HEK293 (cell line): ENCODE results near the gene ZACN.

Experiments used
- CTCF ChIP-seq: fragments of 450-650 bp; formaldehyde crosslinking; IDR thresholded peaks from 2 replicates; pipeline ENCODE4 v1.5.1; 2016; ENCODE audit warnings: missing biosample characterization, missing genetic modification characterization
- PRDM10 ChIP-seq: fragments of 450-650 bp; formaldehyde crosslinking; IDR thresholded peaks from 2 replicates; pipeline ENCODE4 v1.5.1; 2016; ENCODE audit warnings: missing biosample characterization, missing genetic modification characterization
- SP2 ChIP-seq: fragments of 450-650 bp; formaldehyde crosslinking; IDR thresholded peaks from 2 replicates; pipeline ENCODE4 v1.5.1; 2016; ENCODE audit warnings: missing biosample characterization, missing genetic modification characterization
- ZFP69B ChIP-seq: fragments of 450-650 bp; formaldehyde crosslinking; IDR thresholded peaks from 2 replicates; pipeline ENCODE4 v1.5.1; 2016; ENCODE audit warnings: missing biosample characterization, missing genetic modification characterization
- ZNF133 ChIP-seq: fragments of 450-650 bp; formaldehyde crosslinking; IDR thresholded peaks from 2 replicates; pipeline ENCODE4 v1.5.1; 2016; ENCODE audit warnings: missing biosample characterization, missing genetic modification characterization
- ZNF202 ChIP-seq: fragments of 450-650 bp; formaldehyde crosslinking; IDR thresholded peaks from 2 replicates; pipeline ENCODE4 v1.5.1; 2016; ENCODE audit warnings: missing biosample characterization, missing genetic modification characterization, borderline replicate concordance
- ZNF214 ChIP-seq: fragments of 450-650 bp; formaldehyde crosslinking; IDR thresholded peaks from 2 replicates; pipeline ENCODE4 v1.5.1; 2017; ENCODE audit warnings: missing biosample characterization, mild to moderate bottlenecking, missing genetic modification characterization, borderline replicate concordance
- ZNF239 ChIP-seq: fragments of 450-650 bp; formaldehyde crosslinking; IDR thresholded peaks from 2 replicates; pipeline ENCODE4 v1.5.1; 2016; ENCODE audit warnings: missing biosample characterization, missing genetic modification characterization
- ZNF514 ChIP-seq: fragments of 450-650 bp; formaldehyde crosslinking; IDR thresholded peaks from 2 replicates; pipeline ENCODE4 v1.5.1; 2016; ENCODE audit warnings: missing biosample characterization, missing genetic modification characterization
- ZNF747 ChIP-seq: fragments of 450-650 bp; formaldehyde crosslinking; IDR thresholded peaks from 2 replicates; pipeline ENCODE4 v1.5.1; 2016; ENCODE audit warnings: missing biosample characterization, missing genetic modification characterization
- ZSCAN30 ChIP-seq: fragments of 450-650 bp; IDR thresholded peaks from 2 replicates; pipeline ENCODE4 v1.5.1; 2018; ENCODE audit warnings: missing biosample characterization, mild to moderate bottlenecking, missing genetic modification characterization, moderate library complexity
- TF ChIP-seq, protein P1 (sequence below): fragments of 450-650 bp; formaldehyde crosslinking; IDR thresholded peaks from 2 replicates; pipeline ENCODE4 v1.5.1; 2017; ENCODE audit warnings: missing biosample characterization, missing genetic modification characterization

GRCh38 chr17:76048711-76049110 is 30.3 kb upstream of the ZACN start:
- TF ChIP-seq PRDM10 (tag by site-specific recombination) (no peak), ZNF514 (tag by site-specific recombination) (no peak), ZNF747 (tag by site-specific recombination) (no peak), ZNF202 (tag by site-specific recombination) (no peak), ZSCAN30 (tag by site-specific recombination) (no peak), ZFP69B (tag by site-specific recombination) (no peak), ZNF239 (tag by site-specific recombination) (no peak), CTCF (tag by site-specific recombination) (no peak), SP2 (no peak), ZNF133 (tag by site-specific recombination) (no peak), ZNF214 (tag by site-specific recombination) (no peak)
- TF ChIP-seq, protein P1, sequence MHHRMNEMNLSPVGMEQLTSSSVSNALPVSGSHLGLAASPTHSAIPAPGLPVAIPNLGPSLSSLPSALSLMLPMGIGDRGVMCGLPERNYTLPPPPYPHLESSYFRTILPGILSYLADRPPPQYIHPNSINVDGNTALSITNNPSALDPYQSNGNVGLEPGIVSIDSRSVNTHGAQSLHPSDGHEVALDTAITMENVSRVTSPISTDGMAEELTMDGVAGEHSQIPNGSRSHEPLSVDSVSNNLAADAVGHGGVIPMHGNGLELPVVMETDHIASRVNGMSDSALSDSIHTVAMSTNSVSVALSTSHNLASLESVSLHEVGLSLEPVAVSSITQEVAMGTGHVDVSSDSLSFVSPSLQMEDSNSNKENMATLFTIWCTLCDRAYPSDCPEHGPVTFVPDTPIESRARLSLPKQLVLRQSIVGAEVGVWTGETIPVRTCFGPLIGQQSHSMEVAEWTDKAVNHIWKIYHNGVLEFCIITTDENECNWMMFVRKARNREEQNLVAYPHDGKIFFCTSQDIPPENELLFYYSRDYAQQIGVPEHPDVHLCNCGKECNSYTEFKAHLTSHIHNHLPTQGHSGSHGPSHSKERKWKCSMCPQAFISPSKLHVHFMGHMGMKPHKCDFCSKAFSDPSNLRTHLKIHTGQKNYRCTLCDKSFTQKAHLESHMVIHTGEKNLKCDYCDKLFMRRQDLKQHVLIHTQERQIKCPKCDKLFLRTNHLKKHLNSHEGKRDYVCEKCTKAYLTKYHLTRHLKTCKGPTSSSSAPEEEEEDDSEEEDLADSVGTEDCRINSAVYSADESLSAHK (tag by site-specific recombination), result no peak
